Endodermal cell (in vitro differentiated cells): Measurements from ENCODE around the gene CLEC16A. TPM values are rescaled to one million over a fixed set of nuclear protein-coding genes. Genes with fewer than 3 reads are reported as not detected.
A peak's percentile ranks its signal among the peaks of the same experiment; 100 is the strongest.

Experiments used
- DNase-seq: peaks from one replicate; pipeline ENCODE4 v3.0.0-alpha.2; 2017
- H3K27ac ChIP-seq: 2 replicates; pipeline ENCODE4 v1.5.1; 2013; ENCODE audit warnings: mild to moderate bottlenecking, low read depth, low read length, moderate library complexity
- H3K27me3 ChIP-seq: 2 replicates; pipeline ENCODE4 v1.6.1; 2013; ENCODE audit warnings: mild to moderate bottlenecking, low read length, moderate library complexity; ENCODE audit not compliant: insufficient read depth, control insufficient read depth, poor library complexity, severe bottlenecking
- H3K36me3 ChIP-seq: 2 replicates; pipeline ENCODE4 v1.7.0; 2013; ENCODE audit warnings: mild to moderate bottlenecking, low read length, moderate library complexity; ENCODE audit not compliant: control insufficient read depth, insufficient read depth
- H3K4me1 ChIP-seq: one replicate; pipeline ENCODE4 v1.7.0; 2013; ENCODE audit warnings: low read length; ENCODE audit not compliant: control insufficient read depth, insufficient read depth
- H3K4me3 ChIP-seq: 2 replicates; pipeline ENCODE4 v1.5.1; 2013; ENCODE audit warnings: mild to moderate bottlenecking, low read length, moderate library complexity
- H3K9ac ChIP-seq: 2 replicates; pipeline ENCODE4 v1.6.1; 2013; ENCODE audit warnings: mild to moderate bottlenecking, low read length, moderate library complexity; ENCODE audit not compliant: poor library complexity, severe bottlenecking; ENCODE audit errors: extremely low read depth
- H3K9me3 ChIP-seq: 2 replicates; pipeline ENCODE4 v1.6.1; 2013; ENCODE audit warnings: mild to moderate bottlenecking, low read length, moderate library complexity; ENCODE audit not compliant: control insufficient read depth
- H3K27ac Mint-ChIP-seq: 2 replicates; pipeline ENCODE4 v1.8.0; 2020; ENCODE audit warnings: mixed read lengths
- H3K27me3 Mint-ChIP-seq: 2 replicates; pipeline ENCODE4 v1.8.0; 2021; ENCODE audit warnings: mild to moderate bottlenecking, mixed read lengths; ENCODE audit not compliant: insufficient read depth
- H3K36me3 Mint-ChIP-seq: 2 replicates; pipeline ENCODE4 v1.8.0; 2020; ENCODE audit warnings: low read depth, mixed read lengths
- H3K4me1 Mint-ChIP-seq: 2 replicates; pipeline ENCODE4 v1.8.0; 2020; ENCODE audit warnings: mixed read lengths
- H3K4me3 Mint-ChIP-seq: 2 replicates; pipeline ENCODE4 v1.8.0; 2020; ENCODE audit warnings: mild to moderate bottlenecking, moderate library complexity, mixed read lengths
- H3K9me3 Mint-ChIP-seq: 2 replicates; pipeline ENCODE4 v1.8.0; 2020; ENCODE audit warnings: mild to moderate bottlenecking, mixed read lengths
- CTCF ChIP-seq: fragments of 200-600 bp; sonication (generic); conservative IDR thresholded peaks from 2 replicates; pipeline ENCODE4 v1.5.0; 2021; ENCODE audit warnings: antibody characterized with exemption, mild to moderate bottlenecking
- WGBS, 2 experiments: methylation state at CpG; one replicate each; pipeline versions ENCODE4 v1.1.5 to v1.1.7; 2013; ENCODE audit warnings: missing lambda C conversion rate in 2 of 2, mixed read lengths in 1 of 2; ENCODE audit not compliant: insufficient coverage in 1 of 2, insufficient read length in 1 of 2; 5-methylcytosine and 5-hydroxymethylcytosine counted together
- total RNA-seq, 2 donors: library from RNA; stranded (reverse); fragmentation: NEBNext Ultra II Directional in 1 of 2; extraction: Animal tissue kit (Norgen Biotek cat#: 25700) in 1 of 2; gene quantifications; 2 replicates in 1 of 2; 3 replicates in 1 of 2; pipeline ENCODE4 v1.2.1, GENCODE V29; 2021

The CLEC16A gene
- total RNA-seq, 2 donors from 2014 or later, result 19.5 to 28.3 TPM

GRCh38 chr16:10935226-10935915 lies 9.0 kb upstream of the CLEC16A start:
- no peaks in the 10 kb centered on the region for H3K27me3 ChIP-seq
- H3K27ac Mint-ChIP-seq, result no peak overlapping the region
- H3K4me3 ChIP-seq, result no peak overlapping the region
- no peaks in the 10 kb centered on the region for H3K9me3 ChIP-seq
- DNase-seq, result no peak
- no peak overlapping the region for H3K27ac ChIP-seq
- WGBS, 2 experiments, result 96 to 100% methylated on average over 3 to 7 of the region's 7 CpGs
- H3K36me3 ChIP-seq, result peaks cover 15% of the 10 kb centered on the region
- no peaks in the 10 kb centered on the region for H3K9me3 Mint-ChIP-seq
- peaks cover 18% of the 10 kb centered on the region for H3K4me1 Mint-ChIP-seq
- no peaks in the 10 kb centered on the region for H3K27me3 Mint-ChIP-seq
- TF ChIP-seq CTCF, result no peak
- peaks cover 27% of the 10 kb centered on the region for H3K36me3 Mint-ChIP-seq
- H3K4me3 Mint-ChIP-seq, result no peak overlapping the region
- no peak overlapping the region for H3K9ac ChIP-seq
- peaks cover 9% of the 10 kb centered on the region for H3K4me1 ChIP-seq

DNA sequence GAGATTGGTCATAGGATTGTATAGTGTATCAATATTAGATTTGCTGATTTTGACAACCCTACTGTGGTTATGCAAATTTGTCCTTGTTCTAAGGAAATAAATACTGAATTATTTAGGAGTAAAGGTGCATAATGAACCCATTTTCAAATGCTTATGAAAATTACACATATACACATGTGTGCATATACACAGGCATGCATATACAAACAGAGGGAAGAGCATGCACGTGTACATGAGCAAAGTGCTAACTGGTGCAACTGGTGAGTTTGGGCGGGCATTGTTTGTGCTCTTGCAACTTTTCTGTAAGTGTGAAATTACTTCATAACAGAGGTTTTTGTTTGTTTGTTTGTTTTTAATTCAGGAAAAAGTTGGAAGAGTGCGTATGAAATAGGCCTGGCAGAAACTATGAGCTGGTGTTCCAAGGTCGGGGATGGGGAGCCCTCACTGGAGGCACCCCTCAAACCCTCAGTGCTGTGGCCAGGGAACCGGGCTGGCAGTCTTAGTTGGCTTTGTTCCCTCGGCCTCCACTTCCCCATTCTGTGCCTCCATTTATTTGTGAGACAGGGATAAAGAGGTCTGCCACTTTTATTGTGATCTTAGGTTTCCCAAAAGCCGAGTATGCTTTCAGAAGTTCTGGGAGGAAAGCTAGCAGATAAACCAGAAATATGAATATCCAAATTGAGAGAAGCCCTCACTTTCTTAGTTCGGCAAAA lies 7.9 kb upstream of the CLEC16A start:
- 91 to 94% methylated on average over 5 to 7 of the region's 8 CpGs for WGBS, 2 experiments
- H3K4me3 ChIP-seq, result no peak overlapping the region
- no peaks in the 10 kb centered on the region for H3K9me3 Mint-ChIP-seq
- no peak for TF ChIP-seq CTCF
- peaks cover 24% of the 10 kb centered on the region for H3K36me3 Mint-ChIP-seq
- H3K36me3 ChIP-seq, result peaks cover 15% of the 10 kb centered on the region
- no peaks in the 10 kb centered on the region for H3K27me3 ChIP-seq
- H3K4me1 ChIP-seq, result peaks cover 14% of the 10 kb centered on the region
- H3K9me3 ChIP-seq, result no peaks in the 10 kb centered on the region
- peaks cover 25% of the 10 kb centered on the region for H3K4me1 Mint-ChIP-seq
- H3K9ac ChIP-seq, result no peak overlapping the region
- no peaks in the 10 kb centered on the region for H3K27me3 Mint-ChIP-seq
- H3K27ac ChIP-seq, result no peak overlapping the region
- DNase-seq, result no peak
- H3K4me3 Mint-ChIP-seq, result no peak overlapping the region
- peak overlapping the region; percentile 17 for H3K27ac Mint-ChIP-seq

DNA sequence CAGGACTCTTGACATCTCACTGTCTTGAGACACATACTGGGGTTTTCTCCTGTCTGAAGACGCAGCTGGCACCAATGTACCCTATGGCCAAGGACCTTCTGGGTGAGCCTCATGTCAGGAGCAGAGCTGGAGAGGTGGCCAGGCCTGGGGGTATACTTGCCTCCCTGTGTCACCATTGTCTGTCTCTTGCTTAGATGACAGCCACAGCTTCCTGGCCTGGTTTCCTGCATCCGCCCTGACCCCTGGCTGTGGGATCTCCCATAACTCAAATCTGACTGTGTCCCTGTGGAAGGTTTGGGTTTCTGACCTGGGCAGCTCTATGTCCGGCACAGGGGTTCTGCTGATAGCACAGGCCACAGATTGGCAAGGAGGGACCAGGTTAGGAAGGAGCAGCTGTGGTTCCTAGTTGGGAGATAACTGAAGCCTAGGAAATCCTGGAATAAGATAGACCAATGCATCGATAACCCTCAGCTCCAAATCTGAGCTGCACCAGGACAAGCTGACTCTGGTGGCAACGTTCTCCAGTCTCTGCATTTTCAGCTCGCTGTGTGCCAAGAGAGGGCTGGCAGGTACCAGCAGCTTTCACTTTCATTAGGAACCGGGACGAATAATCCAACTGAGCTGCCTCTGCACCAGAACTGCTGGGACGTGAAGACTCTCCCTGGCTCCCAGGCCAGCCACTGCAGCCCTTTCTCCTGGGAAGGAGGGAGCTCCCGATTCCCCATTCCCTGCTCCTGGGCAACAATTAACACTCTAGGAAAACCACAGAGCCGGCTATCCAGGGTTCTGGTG lies 7.1 kb upstream of the CLEC16A start:
- H3K27me3 Mint-ChIP-seq, result no peaks in the 10 kb centered on the region
- peaks cover 27% of the 10 kb centered on the region for H3K4me1 Mint-ChIP-seq
- Histone ChIP-seq H3K9me3 (no peaks in the 10 kb centered on the region), H3K9ac (no peak overlapping the region), H3K4me3 (no peak overlapping the region), H3K27me3 (no peaks in the 10 kb centered on the region), H3K4me1 (peaks cover 14% of the 10 kb centered on the region), H3K36me3 (peaks cover 15% of the 10 kb centered on the region), H3K27ac (no peak overlapping the region)
- H3K4me3 Mint-ChIP-seq, result no peak overlapping the region
- DNase-seq, result no peak
- WGBS, 2 experiments, result 94 to 97% methylated on average over 9 to 11 of the region's 11 CpGs
- no peaks in the 10 kb centered on the region for H3K9me3 Mint-ChIP-seq
- TF ChIP-seq CTCF, result no peak
- peaks cover 24% of the 10 kb centered on the region for H3K36me3 Mint-ChIP-seq
- no peak overlapping the region for H3K27ac Mint-ChIP-seq
